Measurements from ENCODE around the gene ULBP3.

The ULBP3 gene

GRCh38 chr6:150083839-150084238, 14.9 kb upstream of the ULBP3 start:
- DNase-seq (ENCODE audit: low read depth, low spot score): no peak
- ChIA-PET POLR2A (no interaction called here), CTCF (interaction anchor here (1.0 to 1.6 kb wide), 4 partner anchors 8 to 312 kb away, joined by 5 to 8 read pairs (median 6); no protein-coding TSS in a partner anchor)
- H3K4me3 ChIP-seq (ENCODE audit: low read depth, low read length): no peak overlapping the region
- TF ChIP-seq CTCF (IDR thresholded peaks at IDR 0.05; ENCODE audit: insufficient read depth, low read length, missing control alignments): no peak

GRCh38 chr6:150081702-150082101, 12.8 kb upstream of the ULBP3 start:
- no peak for DNase-seq (ENCODE audit: low read depth, low spot score)
- CTCF ChIA-PET: interaction anchor here (0.6 to 11.2 kb wide), 17 partner anchors 7 to 474 kb away, joined by 3 to 170 read pairs (median 9); no protein-coding TSS in a partner anchor
- POLR2A ChIA-PET: no interaction called here
- H3K4me3 ChIP-seq (ENCODE audit: low read depth, low read length): no peak overlapping the region
- no peak for TF ChIP-seq CTCF (IDR thresholded peaks at IDR 0.05; ENCODE audit: insufficient read depth, low read length, missing control alignments)

DNA sequence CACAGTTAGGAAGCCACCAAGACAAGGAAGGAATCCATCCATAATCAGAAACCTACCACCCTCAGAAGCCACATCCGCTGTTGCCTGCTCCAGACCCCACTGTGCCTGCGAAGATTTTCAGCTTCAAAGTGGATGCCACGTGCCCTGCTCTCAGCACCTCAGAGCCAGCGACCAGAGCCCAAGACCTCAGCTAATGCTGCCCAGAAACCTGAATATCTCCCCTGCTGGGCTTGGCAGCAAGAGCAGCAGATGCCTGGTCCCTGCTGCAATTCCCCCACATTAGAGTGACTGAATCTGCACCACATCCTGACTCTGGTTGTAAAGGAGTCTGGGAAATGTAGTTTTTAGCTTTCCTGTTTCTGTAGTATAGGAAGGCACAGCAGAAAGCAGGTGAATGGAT, 10.7 kb upstream of the ULBP3 start:
- ChIA-PET CTCF (interaction anchor here (0.5 to 11.2 kb wide), 43 partner anchors 8 to 758 kb away, joined by 3 to 170 read pairs (median 5); partner anchors contain the start of gene ULBP3), POLR2A (no interaction called here)
- no peak for DNase-seq (ENCODE audit: low read depth, low spot score)
- H3K4me3 ChIP-seq (ENCODE audit: low read depth, low read length): no peak overlapping the region
- TF ChIP-seq CTCF (IDR thresholded peaks at IDR 0.05; ENCODE audit: insufficient read depth, low read length, missing control alignments): no peak

- ChIA-PET CTCF (interaction anchor here (1.2 to 11.2 kb wide), 15 partner anchors 11 to 759 kb away, joined by 3 to 170 read pairs (median 28); partner anchors contain the start of gene ULBP3), POLR2A (no interaction called here)
- TF ChIP-seq CTCF (IDR thresholded peaks at IDR 0.05; ENCODE audit: insufficient read depth, low read length, missing control alignments): no peak
- no peak for DNase-seq (ENCODE audit: low read depth, low spot score)
- H3K4me3 ChIP-seq (ENCODE audit: low read depth, low read length): no peak overlapping the region
Observed at GRCh38 chr6:150078788-150079187, 9.9 kb upstream of the ULBP3 start.

DNA sequence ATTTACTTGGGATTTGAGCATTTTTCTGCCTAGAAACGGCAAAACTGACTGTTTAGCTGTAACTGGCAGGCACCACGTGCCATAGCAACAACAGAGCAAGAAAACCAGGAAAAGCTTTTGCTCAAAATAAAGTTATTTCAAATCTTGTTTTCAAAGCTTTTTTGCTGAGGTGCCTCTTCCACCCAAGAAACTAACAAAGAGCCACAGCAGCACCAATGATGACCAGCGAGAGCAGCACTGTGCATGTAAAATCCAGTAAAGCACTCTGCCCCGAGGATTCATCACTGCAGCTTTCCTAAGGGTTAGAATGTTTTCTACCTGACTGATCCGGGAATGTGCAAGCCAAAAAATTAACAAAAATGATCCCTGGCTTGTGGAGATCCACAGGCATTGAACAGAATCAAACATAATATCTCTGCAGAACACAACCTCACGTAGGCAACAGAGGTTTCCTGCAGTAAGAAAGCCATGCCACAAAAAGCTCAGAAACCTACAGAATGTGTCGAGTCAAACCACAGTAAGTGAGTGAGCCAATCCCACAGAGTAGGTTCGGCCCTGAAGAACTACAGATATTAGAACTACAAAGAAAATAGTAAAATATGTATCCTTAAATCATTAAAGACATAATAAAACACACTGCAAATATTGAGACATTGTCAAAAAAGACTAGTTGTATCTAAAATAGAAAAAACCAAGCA, 7.4 kb upstream of the ULBP3 start:
- POLR2A ChIA-PET: no interaction called here
- CTCF ChIA-PET: interaction anchor here (1.0 to 11.2 kb wide), 13 partner anchors 8 to 741 kb away, joined by 3 to 170 read pairs (median 4); no protein-coding TSS in a partner anchor

More for the DNA sequence above, 7.4 kb upstream of the ULBP3 start:
- DNase-seq (ENCODE audit: low read depth, low spot score): no peak
- H3K4me3 ChIP-seq (ENCODE audit: low read depth, low read length): no peak overlapping the region
- TF ChIP-seq CTCF (IDR thresholded peaks at IDR 0.05; ENCODE audit: insufficient read depth, low read length, missing control alignments): no peak
